ENCODE results near the gene ALK.

Gene ALK

DNA sequence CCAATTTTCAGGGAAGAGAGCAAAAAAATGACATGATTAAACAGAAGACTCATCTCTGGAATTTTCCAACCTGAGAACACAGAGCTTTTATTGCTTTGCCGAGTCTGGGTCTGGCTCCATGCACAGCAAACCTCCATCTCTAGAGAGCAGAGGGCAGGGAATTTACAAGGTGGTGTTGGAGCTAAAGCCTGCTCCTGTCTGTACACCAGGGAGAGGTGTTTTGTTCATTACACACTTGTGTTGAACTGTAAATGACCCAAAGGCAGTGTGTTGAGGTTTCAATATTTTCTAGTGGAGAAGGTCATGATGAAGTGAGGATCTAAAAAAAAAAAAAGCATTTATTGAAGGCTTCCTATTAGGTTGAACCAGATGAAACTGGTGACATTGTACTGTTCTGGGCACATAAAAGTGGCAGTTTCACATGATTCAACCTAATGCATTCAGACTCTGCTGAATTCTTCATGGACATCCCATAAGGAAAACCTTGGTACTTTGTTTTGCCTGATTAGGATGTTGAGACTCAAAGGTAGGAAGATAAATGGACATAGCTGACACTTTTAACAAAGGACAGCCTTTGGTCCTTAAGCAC lies 567.9 kb downstream of the ALK start:
- H3K27me3 ChIP-seq (ENCODE audit: insufficient read depth, insufficient read length): no peaks in the 10 kb centered on the region
- DNase-seq (ENCODE audit: low read depth, low spot score): no peak
- no peaks in the 10 kb centered on the region for H3K9me3 ChIP-seq (ENCODE audit: insufficient read depth, low read length)
- H3K36me3 ChIP-seq (ENCODE audit: insufficient read depth, insufficient read length, low read length): no peaks in the 10 kb centered on the region
- TF ChIP-seq YY1 (IDR thresholded peaks at IDR 0.05; ENCODE audit: insufficient read depth, insufficient read length) (no peak), ZNF274 (IDR thresholded peaks at IDR 0.05; ENCODE audit: low read depth, low read length) (no peak), SUZ12 (IDR thresholded peaks at IDR 0.05; ENCODE audit: extremely low read depth, insufficient read depth, insufficient read length) (no peak)
- peaks cover 2% of the 10 kb centered on the region for H3K4me1 ChIP-seq (ENCODE audit: insufficient read depth, insufficient read length)
- no peak overlapping the region for H3K9ac ChIP-seq (ENCODE audit: insufficient read length, low read depth)
- no peak overlapping the region for H3K4me3 ChIP-seq (ENCODE audit: insufficient read length, low read depth)

DNA sequence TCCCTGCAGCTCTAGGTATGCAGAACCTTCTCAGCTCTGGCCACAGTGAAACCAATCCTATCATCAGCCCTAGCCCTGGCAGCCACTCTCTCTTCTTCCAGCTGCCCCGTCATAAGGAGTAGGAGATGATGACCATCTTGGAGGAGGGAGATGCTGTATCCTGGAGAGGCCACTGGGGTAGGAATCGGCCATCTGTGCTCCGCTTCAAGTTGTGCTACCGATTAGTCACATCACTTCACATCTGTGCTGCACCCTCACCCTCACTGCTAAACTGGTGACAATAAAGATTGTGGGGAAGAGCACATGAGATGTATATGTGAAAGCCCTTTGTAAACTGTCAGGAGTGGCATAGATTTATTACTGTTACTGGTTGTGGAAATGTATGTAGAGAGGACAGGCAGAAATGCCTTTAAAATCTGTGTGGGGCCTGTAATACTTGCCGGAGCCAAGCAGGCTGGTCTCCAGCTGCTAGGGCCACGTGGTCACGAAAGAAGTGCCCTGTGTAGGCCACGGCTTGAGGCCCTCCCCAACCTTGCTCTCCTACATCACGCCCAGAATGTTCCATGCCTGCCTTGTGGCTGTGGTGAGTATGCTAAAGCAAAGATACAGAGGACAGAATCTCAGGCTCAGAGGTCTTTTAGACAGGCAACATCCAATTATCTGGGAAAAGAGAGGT lies 569.3 kb downstream of the ALK start:
- Histone ChIP-seq H3K9me3 (ENCODE audit: insufficient read depth, low read length) (no peaks in the 10 kb centered on the region), H3K9ac (ENCODE audit: insufficient read length, low read depth) (no peak overlapping the region), H3K27me3 (ENCODE audit: insufficient read depth, insufficient read length) (no peaks in the 10 kb centered on the region), H3K36me3 (ENCODE audit: insufficient read depth, insufficient read length, low read length) (no peaks in the 10 kb centered on the region), H3K4me3 (ENCODE audit: insufficient read length, low read depth) (no peak overlapping the region), H3K4me1 (ENCODE audit: insufficient read depth, insufficient read length) (no peaks in the 10 kb centered on the region)
- no peak for TF ChIP-seq SUZ12 (IDR thresholded peaks at IDR 0.05; ENCODE audit: extremely low read depth, insufficient read depth, insufficient read length)
- TF ChIP-seq ZNF274 (IDR thresholded peaks at IDR 0.05; ENCODE audit: low read depth, low read length): no peak
- no peak for TF ChIP-seq YY1 (IDR thresholded peaks at IDR 0.05; ENCODE audit: insufficient read depth, insufficient read length)
- DNase-seq (ENCODE audit: low read depth, low spot score): no peak

DNA sequence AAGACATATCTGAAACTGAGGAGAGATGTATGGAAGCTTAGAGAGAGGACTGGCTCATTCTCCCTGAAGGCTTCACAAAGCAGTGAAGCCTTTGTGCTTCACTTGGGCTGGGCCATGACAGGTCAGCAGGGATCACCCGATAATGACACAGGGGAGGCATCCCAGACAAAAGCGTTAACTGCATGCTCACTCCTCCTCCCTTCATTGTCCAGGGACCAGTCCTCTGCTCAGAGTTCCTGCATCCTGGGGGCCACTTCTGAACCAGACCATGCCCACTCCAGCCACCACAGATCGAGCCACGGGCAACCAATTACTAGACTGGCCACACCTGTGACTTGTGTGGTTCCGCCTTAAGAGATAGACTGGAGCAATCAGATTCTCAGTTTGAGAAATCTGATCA lies 570.1 kb downstream of the ALK start:
- no peaks in the 10 kb centered on the region for H3K4me1 ChIP-seq (ENCODE audit: insufficient read depth, insufficient read length)
- H3K4me3 ChIP-seq (ENCODE audit: insufficient read length, low read depth): no peak overlapping the region
- TF ChIP-seq ZNF274 (IDR thresholded peaks at IDR 0.05; ENCODE audit: low read depth, low read length) (no peak), YY1 (IDR thresholded peaks at IDR 0.05; ENCODE audit: insufficient read depth, insufficient read length) (no peak), SUZ12 (IDR thresholded peaks at IDR 0.05; ENCODE audit: extremely low read depth, insufficient read depth, insufficient read length) (no peak)
- no peak overlapping the region for H3K9ac ChIP-seq (ENCODE audit: insufficient read length, low read depth)
- no peaks in the 10 kb centered on the region for H3K36me3 ChIP-seq (ENCODE audit: insufficient read depth, insufficient read length, low read length)
- no peaks in the 10 kb centered on the region for H3K9me3 ChIP-seq (ENCODE audit: insufficient read depth, low read length)
- no peaks in the 10 kb centered on the region for H3K27me3 ChIP-seq (ENCODE audit: insufficient read depth, insufficient read length)
- no peak for DNase-seq (ENCODE audit: low read depth, low spot score)

DNA sequence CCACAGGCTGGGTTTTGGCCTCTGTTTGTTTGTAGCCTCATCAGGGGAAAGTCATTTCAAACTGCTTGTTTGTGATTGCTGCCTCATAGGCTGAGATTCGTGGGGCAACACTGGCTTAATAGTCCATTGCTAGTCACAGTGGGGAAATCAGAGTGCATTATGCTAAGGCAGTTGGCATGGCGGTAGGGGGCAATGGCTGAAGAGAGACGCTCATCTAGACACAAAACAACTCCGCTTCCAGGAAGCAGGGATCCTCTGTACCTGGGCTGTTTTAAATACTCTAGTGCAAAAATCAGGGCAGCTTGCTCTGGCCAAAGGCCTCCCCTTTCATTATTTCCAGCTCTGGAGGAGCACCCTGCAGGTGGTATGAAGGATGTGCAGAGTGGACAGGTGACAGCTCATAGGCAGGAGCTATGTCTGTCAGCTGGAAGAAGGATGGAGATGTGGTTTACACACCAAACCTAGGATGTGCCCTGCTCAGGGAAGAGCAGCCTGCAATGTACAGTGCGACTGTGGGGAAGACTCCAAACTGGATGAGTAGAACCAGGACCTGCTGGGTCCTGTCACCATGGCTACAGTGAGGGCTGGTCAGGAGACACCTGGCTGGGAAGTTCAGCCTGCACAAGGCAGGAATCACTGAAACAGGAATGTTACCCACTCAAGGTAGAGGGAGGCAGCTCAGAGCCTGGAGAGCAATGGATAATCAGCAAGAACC lies 571.9 kb downstream of the ALK start:
- Histone ChIP-seq H3K9ac (ENCODE audit: insufficient read length, low read depth) (no peak overlapping the region), H3K4me1 (ENCODE audit: insufficient read depth, insufficient read length) (no peaks in the 10 kb centered on the region), H3K36me3 (ENCODE audit: insufficient read depth, insufficient read length, low read length) (no peaks in the 10 kb centered on the region), H3K4me3 (ENCODE audit: insufficient read length, low read depth) (no peak overlapping the region), H3K9me3 (ENCODE audit: insufficient read depth, low read length) (no peaks in the 10 kb centered on the region), H3K27me3 (ENCODE audit: insufficient read depth, insufficient read length) (no peaks in the 10 kb centered on the region)
- no peak for DNase-seq (ENCODE audit: low read depth, low spot score)
- TF ChIP-seq ZNF274 (IDR thresholded peaks at IDR 0.05; ENCODE audit: low read depth, low read length) (no peak), YY1 (IDR thresholded peaks at IDR 0.05; ENCODE audit: insufficient read depth, insufficient read length) (no peak), SUZ12 (IDR thresholded peaks at IDR 0.05; ENCODE audit: extremely low read depth, insufficient read depth, insufficient read length) (no peak)

DNA sequence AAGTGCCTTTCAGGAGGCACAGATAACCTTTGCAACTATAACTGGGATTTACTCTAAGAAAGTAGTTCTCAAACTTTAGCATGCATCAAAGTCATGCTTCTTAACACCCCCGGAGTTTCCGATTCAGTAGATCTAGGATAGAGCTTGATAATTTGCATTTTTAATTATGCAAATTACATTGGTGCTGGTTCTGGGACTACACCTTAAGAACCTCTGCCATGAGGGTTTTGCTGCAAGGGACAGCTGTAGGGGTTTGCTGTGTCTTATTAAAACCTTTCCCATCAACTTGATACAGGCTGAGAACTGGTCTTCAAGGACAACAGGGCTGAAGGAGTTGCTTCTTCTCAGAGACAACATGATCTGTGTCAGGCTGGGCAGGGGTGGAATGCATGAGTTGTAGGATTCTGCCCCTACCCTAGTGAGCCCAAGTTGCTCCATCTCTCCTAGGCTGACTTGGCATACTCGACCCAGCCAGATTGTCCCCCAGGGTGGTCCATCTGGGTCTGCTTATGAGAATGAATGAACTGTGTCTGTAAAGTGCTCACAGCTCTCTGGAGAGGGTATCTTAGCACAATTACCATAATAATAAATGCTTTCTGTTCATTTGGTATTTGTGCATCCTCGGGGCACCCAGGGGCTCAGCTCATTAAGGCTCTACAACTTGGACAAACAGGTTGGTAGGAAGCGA lies 573.5 kb downstream of the ALK start:
- Histone ChIP-seq H3K9me3 (ENCODE audit: insufficient read depth, low read length) (no peaks in the 10 kb centered on the region), H3K36me3 (ENCODE audit: insufficient read depth, insufficient read length, low read length) (no peaks in the 10 kb centered on the region), H3K4me1 (ENCODE audit: insufficient read depth, insufficient read length) (no peaks in the 10 kb centered on the region), H3K27me3 (ENCODE audit: insufficient read depth, insufficient read length) (no peaks in the 10 kb centered on the region), H3K9ac (ENCODE audit: insufficient read length, low read depth) (no peak overlapping the region), H3K4me3 (ENCODE audit: insufficient read length, low read depth) (no peak overlapping the region)
- DNase-seq (ENCODE audit: low read depth, low spot score): no peak
- TF ChIP-seq ZNF274 (IDR thresholded peaks at IDR 0.05; ENCODE audit: low read depth, low read length) (no peak), SUZ12 (IDR thresholded peaks at IDR 0.05; ENCODE audit: extremely low read depth, insufficient read depth, insufficient read length) (no peak), YY1 (IDR thresholded peaks at IDR 0.05; ENCODE audit: insufficient read depth, insufficient read length) (no peak)

DNA sequence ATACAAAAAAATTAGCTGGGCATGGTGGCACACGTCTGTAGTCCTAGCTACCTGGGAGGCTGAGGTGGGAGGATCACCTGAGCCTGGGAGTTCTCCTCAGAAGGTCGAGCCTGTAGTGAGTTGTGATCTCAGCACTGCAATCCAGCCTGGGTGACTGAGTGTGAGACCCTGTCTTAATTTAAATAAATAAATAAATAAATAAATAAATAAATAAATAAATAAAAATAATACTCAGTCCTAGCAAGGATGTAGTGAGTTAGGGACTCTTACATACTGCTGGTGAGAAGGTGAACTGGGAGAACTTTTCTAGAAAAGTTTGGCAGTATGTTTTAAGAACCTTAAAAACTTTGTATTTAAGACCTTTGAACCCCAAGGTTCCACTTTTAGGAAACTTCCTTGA lies 576.1 kb downstream of the ALK start:
- Histone ChIP-seq H3K9ac (ENCODE audit: insufficient read length, low read depth) (no peak overlapping the region), H3K9me3 (ENCODE audit: insufficient read depth, low read length) (no peaks in the 10 kb centered on the region), H3K4me3 (ENCODE audit: insufficient read length, low read depth) (no peak overlapping the region), H3K27me3 (ENCODE audit: insufficient read depth, insufficient read length) (no peaks in the 10 kb centered on the region), H3K4me1 (ENCODE audit: insufficient read depth, insufficient read length) (no peaks in the 10 kb centered on the region), H3K36me3 (ENCODE audit: insufficient read depth, insufficient read length, low read length) (no peaks in the 10 kb centered on the region)
- no peak for DNase-seq (ENCODE audit: low read depth, low spot score)
- TF ChIP-seq SUZ12 (IDR thresholded peaks at IDR 0.05; ENCODE audit: extremely low read depth, insufficient read depth, insufficient read length) (no peak), ZNF274 (IDR thresholded peaks at IDR 0.05; ENCODE audit: low read depth, low read length) (no peak), YY1 (IDR thresholded peaks at IDR 0.05; ENCODE audit: insufficient read depth, insufficient read length) (no peak)

DNA sequence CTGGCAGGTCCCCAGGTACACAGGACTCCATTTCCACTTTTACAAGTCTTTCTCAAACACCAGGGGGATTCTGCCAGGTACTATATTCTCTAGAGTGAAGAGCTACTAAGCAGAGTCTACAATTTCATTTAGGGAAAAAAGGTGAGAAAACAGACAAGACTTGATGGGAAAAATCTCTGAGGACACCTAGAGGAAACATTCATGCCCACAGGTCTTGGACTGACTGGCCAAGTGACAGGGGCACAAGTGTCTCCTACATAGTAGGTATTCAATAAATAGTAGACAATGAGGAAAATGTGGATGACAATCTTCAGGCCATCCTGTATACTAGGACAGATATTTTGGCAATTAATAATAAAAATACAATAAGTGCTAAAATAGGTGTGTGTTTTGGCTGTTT lies 577.6 kb downstream of the ALK start:
- H3K4me3 ChIP-seq (ENCODE audit: insufficient read length, low read depth): no peak overlapping the region
- H3K27me3 ChIP-seq (ENCODE audit: insufficient read depth, insufficient read length): no peaks in the 10 kb centered on the region
- no peaks in the 10 kb centered on the region for H3K4me1 ChIP-seq (ENCODE audit: insufficient read depth, insufficient read length)
- no peaks in the 10 kb centered on the region for H3K9me3 ChIP-seq (ENCODE audit: insufficient read depth, low read length)
- H3K9ac ChIP-seq (ENCODE audit: insufficient read length, low read depth): no peak overlapping the region
- no peak for DNase-seq (ENCODE audit: low read depth, low spot score)
- H3K36me3 ChIP-seq (ENCODE audit: insufficient read depth, insufficient read length, low read length): no peaks in the 10 kb centered on the region
- TF ChIP-seq YY1 (IDR thresholded peaks at IDR 0.05; ENCODE audit: insufficient read depth, insufficient read length) (no peak), SUZ12 (IDR thresholded peaks at IDR 0.05; ENCODE audit: extremely low read depth, insufficient read depth, insufficient read length) (no peak), ZNF274 (IDR thresholded peaks at IDR 0.05; ENCODE audit: low read depth, low read length) (no peak)

Data from NT2/D1 (cell line).